ENCODE data around the gene COL26A1.

Gene COL26A1

DNA sequence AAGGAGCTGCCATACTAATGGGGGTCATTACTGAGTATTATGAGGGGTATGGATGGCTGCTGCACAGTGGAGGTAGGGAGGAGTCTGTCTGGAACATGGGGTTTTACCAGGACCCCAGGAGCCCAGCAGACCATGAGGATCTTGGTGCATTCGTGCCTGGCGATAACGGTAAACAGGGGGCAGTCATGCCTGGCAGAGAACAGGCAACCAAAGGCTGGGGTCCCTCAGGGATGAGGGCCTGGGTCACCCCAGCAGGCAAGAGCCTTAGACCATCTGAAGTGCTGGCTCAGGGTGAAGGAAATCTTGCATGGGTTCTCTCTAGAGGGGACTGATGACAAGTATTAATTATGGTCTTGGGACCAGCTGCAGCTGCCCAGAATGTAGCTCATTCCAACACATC, 220.3 kb downstream of the COL26A1 start:
- no peak for DNase-seq

DNA sequence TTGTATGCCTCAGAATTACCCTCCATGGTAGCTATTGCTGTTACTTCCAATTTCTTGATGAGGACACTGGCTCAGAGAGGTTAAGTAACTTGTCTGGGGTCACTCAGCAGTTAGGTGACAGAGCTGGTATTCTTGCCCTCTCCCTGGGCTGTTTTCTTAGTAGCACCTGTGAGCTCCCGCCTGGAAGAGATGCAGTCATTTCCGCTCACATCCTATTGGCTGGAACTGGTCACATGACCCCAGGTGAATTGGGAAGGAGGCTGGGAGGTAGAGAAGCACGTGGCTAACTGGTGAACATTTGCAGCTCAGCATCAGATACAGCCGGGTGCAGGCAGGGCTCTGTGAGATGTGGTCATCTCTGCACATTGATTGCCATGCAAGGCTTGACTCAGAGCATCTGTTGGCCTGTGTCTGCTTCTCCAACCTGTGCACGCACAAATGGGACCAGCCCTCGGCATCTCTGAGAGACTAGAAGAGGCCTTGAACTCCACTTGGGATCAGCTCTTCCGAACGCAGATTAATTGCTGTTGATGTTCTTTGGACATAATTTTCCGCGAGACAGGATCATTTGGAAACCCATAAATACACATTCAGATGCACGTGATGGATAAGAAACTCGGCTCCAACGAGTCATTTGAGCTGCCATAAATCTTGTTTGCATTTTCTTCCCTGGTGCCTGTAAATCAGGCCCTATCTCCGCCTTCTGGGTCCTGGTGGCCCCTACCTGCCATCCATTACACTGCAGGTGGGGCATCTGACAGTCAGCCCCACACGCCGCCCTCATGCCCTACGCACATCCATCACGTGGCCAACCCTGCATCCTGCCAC, 223.6 kb downstream of the COL26A1 start:
- DNase-seq: no peak

DNA sequence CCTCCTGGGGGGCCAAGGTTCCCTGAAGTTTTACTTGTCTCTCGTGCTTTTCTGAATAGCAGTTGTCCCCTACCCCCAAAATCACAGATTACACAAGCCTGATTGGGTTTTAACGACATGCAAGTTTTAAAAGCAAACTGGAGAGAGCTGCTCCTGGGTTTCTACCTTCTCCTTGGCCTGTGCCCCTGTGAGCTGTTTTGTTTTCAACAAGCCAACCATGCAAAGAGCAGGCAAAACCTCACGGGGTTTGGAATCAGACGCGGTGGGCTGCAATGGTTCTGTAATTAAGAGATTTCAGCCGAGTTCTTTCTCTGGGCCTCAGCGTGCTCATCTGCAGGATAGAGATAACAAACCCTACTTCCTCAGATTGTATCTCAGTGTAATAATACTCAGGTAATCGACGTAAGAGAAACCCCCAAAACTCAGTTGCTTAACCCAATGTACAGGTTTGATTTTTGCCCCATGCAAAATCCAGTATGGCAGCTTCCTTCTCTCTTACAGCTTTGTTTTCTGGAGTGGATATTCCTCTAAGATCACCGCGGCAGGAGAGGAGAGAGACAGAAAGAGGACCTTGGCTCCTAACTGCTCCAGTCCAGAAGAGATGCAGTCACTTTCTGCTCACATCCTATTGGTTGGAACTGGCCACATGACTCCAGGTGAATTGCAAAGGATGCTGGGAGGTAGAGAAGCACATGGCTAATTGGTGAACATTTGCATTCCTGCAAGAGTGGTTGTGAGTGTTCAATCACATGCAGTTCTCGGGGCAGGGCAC, 224.4 kb downstream of the COL26A1 start:
- DNase-seq: peak; percentile 30

DNA sequence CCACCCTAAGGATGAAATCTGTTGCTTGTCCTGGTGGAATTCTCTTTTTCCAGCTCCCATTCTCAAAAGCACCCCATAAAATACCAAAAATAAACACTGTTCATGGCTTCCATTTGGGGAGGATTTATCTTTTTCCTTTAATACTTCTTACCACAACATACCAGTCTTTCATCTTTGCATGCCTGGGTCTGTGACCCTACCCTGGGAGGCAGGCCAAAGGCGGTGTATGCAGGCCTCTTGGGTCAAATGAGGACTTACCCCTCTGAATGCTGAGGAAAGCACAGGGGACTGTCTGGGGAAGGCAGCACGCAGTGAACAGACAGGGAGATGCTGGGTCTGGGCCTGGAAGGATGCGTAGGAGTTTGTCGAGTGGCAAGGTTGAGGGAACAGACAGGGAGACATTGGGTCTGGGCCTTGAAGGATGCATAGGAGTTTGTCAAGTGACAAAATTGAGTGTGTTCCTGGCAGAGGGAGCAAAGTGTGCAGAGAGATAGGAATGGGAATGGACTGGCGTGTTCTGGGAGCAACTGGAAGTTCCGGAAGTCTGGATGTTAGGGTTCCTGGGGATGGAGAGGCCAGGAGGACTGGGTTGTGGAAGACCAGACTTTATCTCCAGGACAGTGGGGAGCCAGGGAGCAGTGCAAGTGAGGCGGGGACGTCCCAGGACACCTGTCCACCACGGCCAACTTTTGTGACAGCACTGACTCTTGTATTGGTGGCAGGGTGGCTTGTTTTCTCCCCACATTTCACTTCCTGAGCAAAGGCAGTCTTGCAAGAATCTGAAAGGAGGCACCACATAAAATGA, 225.7 kb downstream of the COL26A1 start:
- DNase-seq: no peak

DNA sequence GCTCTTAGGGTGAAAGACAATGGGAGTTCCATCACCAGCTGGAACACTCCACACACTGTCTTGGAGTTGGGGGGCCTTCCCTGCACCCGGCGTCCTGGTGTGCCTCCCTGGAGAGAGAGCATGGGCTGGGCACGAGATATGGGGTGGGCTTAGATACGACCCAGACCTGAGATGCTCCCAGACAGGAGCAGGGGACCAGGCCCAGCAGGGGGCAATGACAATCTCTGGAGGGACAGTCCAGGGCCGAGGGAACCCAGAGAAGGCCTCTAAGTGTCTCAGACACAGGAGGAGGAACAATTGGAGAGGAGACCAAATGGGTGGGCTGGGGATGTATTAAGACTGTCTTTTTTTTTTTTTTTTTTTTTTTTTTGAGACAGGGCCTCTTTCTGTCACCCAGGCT, 226.4 kb downstream of the COL26A1 start:
- DNase-seq: no peak

DNA sequence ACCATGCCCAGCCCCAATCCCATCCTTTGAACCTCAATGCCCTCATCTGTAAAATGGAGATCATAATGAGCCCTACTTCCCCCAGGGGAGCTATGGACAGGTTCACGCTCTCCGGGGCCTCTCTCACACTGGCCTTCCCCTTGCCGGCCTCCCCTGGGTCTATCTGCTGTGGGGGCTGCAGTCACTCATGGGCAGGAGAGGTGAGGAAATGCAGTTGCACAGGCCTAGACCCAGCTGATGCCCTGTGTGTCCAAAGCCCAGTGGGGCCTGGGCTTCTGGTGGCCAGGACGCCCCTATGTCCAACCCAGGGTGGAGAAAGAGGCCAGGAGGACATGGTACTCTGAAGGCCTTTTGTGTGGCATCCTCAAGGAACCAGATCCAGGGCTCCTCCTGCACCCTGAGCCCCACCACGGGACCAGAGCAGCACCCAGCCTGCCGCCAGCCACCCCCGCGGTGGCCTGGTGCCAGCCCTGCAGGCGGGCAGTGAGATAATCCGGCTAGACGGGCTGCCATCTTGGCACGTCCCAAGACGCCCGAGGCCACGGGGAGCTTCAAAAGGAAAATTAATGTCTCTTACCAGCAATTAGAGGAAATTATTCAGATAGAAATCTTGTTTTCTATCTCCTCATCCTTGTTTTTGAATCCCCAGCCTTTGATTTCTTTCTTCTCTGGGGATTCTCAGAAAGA, 227.4 kb downstream of the COL26A1 start:
- DNase-seq: no peak

DNA sequence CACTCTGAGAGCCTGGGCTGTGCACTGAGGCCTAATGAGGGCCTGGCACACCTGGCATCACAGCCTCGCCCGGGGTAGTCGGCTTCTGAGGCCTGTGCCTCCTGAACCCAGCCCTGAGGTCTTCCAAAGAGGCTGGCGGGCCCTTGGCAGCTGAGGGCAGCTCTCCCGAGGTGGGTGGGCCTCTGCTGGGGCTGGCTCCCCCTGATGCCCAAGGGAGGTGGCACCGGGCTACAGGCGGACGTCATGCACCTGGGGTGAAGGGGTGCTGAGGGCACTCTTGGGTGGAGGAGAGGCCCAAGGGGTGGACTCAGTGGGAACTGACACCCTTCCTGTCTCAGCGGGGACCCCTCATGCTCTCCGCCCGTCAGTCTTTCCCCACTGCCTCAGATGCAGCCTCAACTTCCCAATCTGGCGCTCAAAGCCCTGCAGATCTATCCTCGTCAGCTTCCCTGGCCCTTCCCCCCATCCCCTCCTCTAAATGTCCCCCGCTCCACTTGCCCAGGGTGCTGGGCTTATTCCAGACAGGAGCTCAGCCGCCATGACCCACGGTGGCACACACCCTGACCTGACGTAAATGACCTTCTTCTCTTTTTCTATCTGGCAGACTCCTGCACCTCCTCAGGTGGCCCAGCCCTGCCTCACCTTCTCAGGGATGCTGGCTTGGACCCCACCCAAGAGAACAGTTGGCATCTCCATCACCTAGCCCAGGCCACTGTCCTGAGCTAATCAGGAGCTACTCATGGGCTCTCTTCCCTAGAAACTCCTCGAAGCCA, 228.2 kb downstream of the COL26A1 start:
- no peak for DNase-seq

DNA sequence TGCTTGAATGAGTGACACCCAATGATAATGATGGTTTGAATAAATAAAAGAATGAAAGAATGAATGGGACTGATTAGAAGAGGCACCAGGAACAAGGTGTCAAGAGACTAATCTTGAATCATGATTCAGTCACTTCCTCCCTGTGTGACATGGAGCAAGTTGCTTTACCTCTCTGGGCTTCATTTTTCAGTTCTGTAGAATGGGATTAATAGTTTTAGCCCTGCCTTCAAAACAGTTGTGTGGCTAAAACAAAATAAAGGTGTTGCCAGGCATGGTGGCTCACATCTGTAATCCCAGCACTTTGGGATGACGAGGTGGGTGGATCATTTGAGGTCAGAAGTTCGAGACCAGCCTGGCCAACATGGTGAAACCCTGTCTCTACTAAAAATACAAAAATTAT, 228.8 kb downstream of the COL26A1 start:
- no peak for DNase-seq

DNA sequence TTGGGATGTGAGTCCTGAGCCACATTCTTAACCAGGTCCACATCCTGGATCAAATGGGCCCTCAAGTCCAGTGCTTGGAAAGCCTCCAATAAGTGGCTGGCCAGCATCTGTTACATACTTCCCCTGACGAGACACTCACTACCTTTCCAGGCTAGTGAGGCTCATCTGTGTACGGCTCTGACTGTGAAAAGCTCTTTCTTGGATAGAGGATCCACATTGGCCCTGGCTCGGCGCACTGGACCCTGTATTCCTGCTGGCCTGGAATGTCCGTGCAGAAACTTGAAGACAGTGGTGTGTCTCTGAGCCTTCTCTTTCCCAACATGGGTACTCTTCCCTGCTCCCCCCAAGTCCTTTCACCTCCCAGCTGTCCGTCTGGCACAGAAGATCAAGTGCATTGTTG, 230.9 kb downstream of the COL26A1 start:
- DNase-seq: no peak

DNA sequence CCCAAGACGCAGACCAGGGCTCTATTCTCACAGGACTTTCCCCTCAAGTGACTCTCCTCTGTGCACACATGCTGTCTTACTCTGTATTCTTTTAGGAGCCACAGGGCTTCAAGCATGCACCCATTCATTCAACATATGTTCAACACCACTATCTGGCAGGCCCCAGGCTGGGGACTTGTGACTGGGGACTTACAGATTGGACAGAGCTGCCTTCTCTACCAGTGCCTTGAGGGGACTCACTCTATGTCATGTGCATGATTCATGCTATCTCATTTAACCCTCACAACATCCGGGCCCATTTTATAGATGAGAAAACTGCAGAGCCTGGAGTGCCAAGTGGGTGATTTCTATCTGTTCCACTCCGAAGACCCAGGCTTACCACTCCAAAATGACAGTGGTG, 232.1 kb downstream of the COL26A1 start:
- no peak for DNase-seq

DNA sequence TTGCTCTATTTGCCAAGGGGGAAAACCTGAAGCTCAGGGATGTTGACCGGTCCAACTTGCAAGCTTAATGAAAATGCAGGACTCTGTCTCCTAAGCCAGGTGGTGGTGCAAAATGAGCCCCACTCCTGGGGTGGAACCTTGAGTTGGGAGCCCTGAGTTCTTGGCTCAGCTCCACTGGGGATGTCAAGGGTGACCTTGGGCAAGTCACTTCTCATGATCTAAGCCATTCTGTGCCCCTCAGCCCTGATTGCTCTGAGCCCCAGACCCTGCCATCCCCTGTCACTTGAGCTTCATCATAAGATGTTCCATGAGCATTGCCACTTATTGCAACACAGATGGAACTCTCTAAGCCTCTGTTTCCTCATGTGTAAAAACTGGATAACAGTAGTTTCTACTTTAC, 232.6 kb downstream of the COL26A1 start:
- no peak for DNase-seq

DNA sequence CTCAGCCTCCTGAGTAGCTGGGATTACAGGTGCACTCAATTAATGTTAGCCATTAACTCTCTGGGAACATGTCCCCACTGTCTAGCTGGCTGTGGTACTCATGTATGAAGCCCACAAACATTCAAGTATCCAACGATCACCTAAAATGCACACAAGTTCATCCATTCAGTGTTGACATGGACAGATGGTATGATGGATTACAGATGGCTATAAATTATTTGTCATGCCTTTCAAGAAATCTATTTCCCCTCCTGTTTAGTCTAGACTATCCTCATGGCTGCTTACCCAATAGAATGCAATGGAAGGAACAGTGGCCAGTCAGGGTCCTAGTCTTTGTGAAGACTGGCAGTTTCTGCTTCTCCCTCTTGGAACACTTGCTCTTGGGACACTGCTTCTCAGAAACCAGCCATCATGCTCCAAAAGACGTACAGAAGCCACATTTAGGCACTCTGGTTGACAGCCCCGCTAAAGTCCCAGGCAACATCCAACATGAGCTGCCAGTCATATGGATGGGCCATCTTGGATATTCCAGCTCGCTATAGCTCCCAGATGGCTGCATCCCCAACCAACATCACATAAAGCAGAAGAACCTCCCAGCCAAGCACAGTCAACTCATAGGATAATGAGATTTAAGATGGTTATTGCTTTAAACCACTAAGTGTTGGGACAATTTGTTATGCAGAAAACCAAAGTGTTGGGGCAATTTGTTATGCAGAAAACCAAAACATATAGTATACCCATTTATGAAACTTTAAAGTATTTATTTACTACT, 233.3 kb downstream of the COL26A1 start:
- DNase-seq: no peak

DNA sequence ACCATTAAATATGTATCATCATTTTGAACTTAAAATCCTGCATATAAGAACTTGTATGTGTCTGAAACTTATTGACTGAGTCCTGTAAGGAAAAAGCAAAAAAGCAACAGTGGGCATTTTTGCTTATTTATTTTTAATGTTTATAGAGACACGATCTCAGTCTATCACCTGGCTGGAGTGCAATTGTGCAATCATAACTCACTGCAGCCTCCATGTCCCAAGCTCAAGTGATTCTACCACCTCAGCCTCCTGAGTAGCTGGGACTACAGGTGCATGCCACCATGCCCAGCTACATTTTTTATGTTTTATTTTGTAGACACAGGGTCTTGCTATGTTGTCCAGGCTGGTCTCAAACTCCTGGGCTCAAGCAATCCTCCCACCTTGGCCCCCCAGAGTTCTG, 234.2 kb downstream of the COL26A1 start:
- DNase-seq: no peak

DNA sequence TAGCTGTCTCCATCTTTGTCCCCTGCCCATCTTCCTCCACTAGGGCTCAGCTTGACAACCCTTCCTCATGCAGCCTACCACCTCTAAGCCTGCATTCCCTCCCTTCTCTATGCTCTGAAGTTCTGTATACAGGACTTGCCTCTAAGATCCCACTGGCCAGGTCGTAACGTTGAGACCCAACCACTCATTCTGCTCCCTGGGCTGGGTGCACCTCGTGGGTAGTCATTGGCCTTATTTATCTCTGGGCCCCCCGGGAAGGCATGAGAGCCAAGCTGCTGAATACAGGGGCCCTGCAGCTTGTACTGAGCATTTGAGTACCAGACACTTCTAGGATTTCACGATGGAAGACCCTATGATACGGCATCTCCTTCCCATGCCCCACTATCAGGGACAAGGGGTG, 235.3 kb downstream of the COL26A1 start:
- DNase-seq: no peak

DNA sequence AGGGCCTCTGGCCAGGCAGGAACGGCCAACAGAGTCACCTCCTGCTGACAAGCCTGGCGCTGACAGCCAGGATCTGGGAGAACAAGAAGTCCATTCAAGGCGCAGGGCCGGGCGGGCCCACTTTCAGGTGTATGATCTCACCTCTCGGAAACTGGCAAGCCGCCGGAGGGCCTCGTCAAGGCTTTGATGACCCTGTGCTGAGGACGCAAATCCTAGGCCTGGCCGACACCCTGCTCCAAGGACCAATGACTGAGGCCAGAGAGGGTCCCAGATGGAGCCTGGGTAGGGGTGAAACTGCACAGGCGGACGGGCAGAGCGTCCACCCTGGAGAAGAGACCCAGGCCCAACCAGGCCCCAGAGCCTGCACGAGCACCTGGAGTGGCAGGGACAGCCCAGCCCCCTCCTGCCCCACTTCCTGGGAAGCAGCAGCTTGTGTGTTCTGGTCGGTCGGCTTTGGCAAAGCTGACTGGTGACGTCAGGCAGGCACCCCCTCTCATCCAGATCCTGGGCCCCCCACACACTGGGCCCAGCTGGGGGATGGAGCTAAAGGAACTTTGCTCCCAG, 235.8 kb downstream of the COL26A1 start:
- DNase-seq: no peak

DNA sequence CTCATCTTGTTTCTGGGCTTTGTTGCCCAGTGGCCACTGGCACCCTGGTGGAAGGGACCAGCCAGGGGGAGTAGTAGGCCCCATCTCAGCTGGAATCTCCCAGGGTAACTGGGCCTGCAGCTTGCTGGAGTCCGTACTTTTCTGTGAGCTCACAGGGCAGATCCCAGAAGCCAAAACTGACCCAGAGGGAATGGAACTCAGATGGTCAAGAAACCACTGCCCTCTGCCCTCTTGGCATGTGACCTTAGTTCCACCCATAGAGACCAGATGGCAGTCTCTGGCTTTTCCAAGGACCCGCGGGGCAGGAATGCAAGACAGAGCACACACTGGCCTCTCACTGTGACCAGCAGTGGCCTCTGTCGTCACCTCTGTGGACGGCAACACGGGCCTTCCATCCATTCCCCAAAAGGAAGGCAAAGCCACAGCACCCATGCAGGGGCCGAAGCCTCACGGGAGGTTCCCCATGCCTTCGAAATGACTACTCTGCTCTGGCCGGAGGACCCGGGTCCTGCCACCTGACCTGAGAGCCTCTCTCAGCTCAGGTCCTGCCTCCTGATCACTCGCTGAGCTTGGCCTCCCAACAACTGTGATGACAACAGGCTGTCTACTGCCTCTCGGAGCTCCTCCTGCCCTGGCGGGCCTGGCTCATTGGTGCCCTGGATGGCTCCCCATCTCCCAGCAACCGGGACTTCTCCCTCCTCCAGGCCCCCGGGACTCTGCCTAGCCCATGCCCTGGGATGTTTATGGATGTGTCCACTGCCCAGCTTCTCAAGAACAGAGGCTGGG, 236.5 kb downstream of the COL26A1 start:
- no peak for DNase-seq

DNA sequence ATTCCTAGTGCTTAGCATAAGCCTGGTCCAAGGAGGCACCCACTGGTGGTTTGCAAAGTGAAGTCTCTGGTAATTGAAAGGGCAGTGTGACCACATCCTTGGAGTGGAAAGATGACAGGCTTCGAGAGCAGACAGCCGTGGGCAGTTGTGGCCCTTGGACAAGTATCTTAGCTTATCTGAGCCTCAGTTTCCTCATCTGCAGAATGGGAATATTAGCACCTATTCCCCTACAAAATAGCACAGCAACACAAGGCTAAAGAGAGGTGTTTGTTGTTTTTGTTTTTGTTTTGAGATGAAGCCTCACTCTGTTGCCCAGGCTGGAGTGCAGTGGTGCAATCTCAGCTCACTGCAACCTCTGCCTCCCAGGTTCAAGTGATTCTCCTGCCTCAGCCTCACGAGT, 237.1 kb downstream of the COL26A1 start:
- no peak for DNase-seq

DNA sequence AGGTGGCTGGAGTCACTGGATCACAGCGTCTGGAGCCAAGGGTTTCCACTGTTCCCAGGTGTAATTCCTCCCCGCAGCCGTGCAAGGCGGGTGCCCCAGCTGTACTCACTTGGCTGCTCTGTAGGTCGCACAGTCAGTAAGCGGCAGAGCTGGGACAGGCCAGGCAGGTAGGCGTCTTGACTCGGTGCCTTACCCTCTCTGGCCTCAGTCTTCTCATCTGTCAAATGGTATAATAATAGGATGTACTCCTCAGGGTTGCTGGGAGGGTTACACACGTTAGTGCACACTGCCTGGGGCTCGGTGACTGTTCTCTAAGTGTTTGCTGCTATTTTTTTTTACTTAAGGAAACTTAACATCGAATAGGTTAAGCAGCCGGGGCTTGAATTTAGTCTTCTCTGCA, 239.4 kb downstream of the COL26A1 start:
- no peak for DNase-seq

DNA sequence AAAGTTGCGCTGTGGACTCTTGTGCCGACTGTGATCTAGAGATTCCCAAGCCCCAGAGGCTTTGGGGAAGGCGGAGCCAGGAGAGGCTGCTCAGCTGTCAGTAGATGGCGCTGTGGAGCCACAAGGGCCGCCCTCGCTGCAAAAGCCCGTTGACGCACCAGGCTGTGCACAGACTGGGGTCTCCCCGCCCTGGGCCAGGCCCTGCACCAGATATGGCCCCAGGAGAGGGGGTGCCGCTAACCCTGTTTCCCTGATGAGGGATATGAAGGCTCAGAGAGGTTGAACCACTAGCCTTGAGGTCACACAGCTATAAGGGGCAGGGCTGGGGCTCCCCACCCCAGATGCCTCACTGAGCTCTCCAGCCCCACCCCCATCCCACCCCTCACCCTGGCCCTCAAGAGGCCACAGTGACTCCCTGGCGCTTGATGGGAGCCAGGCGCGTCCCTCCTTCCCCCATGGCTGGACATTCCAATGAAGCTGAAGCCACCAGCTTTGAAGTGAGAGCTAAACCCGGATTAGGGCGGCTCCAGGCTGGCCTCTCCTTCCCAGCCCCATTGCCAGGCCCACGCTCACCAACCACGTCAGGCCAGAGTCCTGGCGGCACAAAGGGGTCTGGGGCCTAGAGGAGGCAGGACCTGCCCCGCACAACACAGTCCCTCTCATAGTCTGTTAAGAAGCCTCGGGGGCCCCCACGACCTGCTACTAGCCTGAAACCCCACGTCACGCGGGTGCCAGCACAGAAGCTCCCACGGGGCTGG, 240.0 kb downstream of the COL26A1 start:
- DNase-seq: peak; percentile 87

All from hematopoietic multipotent progenitor cell treated with erythropoietin and hydrocortisone succinate and interleukin-3 and kit ligand, for 6 days (in vitro differentiated cells).